K562 (cell line): ENCODE results near the gene AFG1L. TPM values are rescaled to one million over a fixed set of nuclear protein-coding genes. Genes with fewer than 3 reads are reported as not detected.

Experiments used
- C11orf30 ChIP-seq: fragments of 450-650 bp; IDR thresholded peaks from 2 replicates; pipeline ENCODE4 v1.6.1; 2016; ENCODE audit warnings: low read depth, mild to moderate bottlenecking
- CHD7 ChIP-seq: fragments of 200-600 bp; sonication (generic); IDR thresholded peaks from one replicate; pipeline ENCODE4 v1.6.1; 2012; ENCODE audit warnings: mild to moderate bottlenecking, low read depth, low read length, inconsistent platforms
- FOXP4 ChIP-seq: sonication (generic); formaldehyde crosslinking; IDR thresholded peaks from 2 replicates; pipeline ENCODE4 v1.8.0; 2022; ENCODE audit warnings: mild to moderate bottlenecking, missing genetic modification reagents, borderline replicate concordance
- GATAD2A ChIP-seq: fragments of 450-650 bp; IDR thresholded peaks from 2 replicates; pipeline ENCODE4 v1.6.1; 2017
- HNRNPK ChIP-seq: fragments of 200-400 bp; formaldehyde crosslinking; IDR thresholded peaks from one replicate; pipeline ENCODE4 v1.6.1; 2018; ENCODE audit warnings: mild to moderate bottlenecking, low read depth, low read length; ENCODE audit not compliant: poor library complexity, severe bottlenecking
- MAFK ChIP-seq: IDR thresholded peaks from 2 replicates; pipeline ENCODE4 v1.6.1; 2011; ENCODE audit warnings: low read length, improper control_type of control experiment
- RBM34 ChIP-seq: fragments of 200-400 bp; formaldehyde crosslinking; IDR thresholded peaks from 2 replicates; pipeline ENCODE4 v1.6.1; 2018; ENCODE audit warnings: low read length, borderline replicate concordance; ENCODE audit not compliant: insufficient read depth
- SLC30A9 ChIP-seq: fragments of 250-450 bp; sonication (Bioruptor Pico); IDR thresholded peaks from 2 replicates; pipeline ENCODE4 v1.8.0; 2022; ENCODE audit warnings: mild to moderate bottlenecking, moderate library complexity
- SMARCA4 ChIP-seq: fragments of 450-650 bp; IDR thresholded peaks from 2 replicates; pipeline ENCODE4 v1.6.1; 2016
- SP2 ChIP-seq: IDR thresholded peaks from 2 replicates; pipeline ENCODE4 v1.6.1; 2011; ENCODE audit warnings: mild to moderate bottlenecking, low read depth, low read length, moderate library complexity; ENCODE audit not compliant: poor library complexity, severe bottlenecking; ENCODE audit errors: extremely low read depth
- ZNF592 ChIP-seq: fragments of 450-650 bp; IDR thresholded peaks from 2 replicates; pipeline ENCODE4 v1.6.1; 2017; ENCODE audit warnings: antibody characterized with exemption, mild to moderate bottlenecking
- polyA plus RNA-seq, 8 experiments: library from polyadenylated mRNA; depleted of rRNA in 4 of 8; stranded (reverse) in 5 of 8; unstranded in 3 of 8; fragments of >200 nt; fragmentation: Nextera tagmentation in 2 of 8; fragmentation: Illumina TruSeq in 1 of 8; extraction: Ambion mirVana in 2 of 8; extraction: Trizol in 1 of 8; gene quantifications; 2 replicates each; pipeline versions ENCODE4 v1.2.1 to v1.2.3, GENCODE V29; 2011 to 2014; ENCODE audit warnings: inconsistent platforms in 1 of 8, missing spikeins in 1 of 8
- total RNA-seq, 7 experiments: library from RNA; depleted of rRNA in 6 of 7; stranded (reverse); fragments of >200 nt in 6 of 7; fragmentation: Illumina TruSeq in 2 of 7; extraction: Trizol in 2 of 7; gene quantifications; 2 replicates each; pipeline versions ENCODE4 v1.2.1 to v1.2.3, GENCODE V29; 2011 to 2021; ENCODE audit warnings: low replicate concordance in 1 of 7

The AFG1L gene
- total and polyA plus RNA-seq, 9 of the 15 experiments (the other 6 are each of a cell fraction or from before 2014, with no cell fraction given) = 2.2 to 15.5 (median 5.8) TPM

GRCh38 chr6:108507316-108507715 lies 212.5 kb downstream of the AFG1L start (continued):
- TF ChIP-seq SLC30A9 (CRISPR knock-in tag) (no peak), CHD7 (no peak), RBM34 (no peak), SMARCA4 (no peak), HNRNPK (no peak), C11orf30 (peak; percentile 77), ZNF592 (no peak), MAFK (peak; percentile 60; the same call in 1 of the 2 replicates), FOXP4 (CRISPR knock-in tag) (no peak), GATAD2A (no peak), SP2 (no peak)
